PC-9 (cell line): ENCODE results near the gene R3HDM2.

Source experiments
- CTCF ChIP-seq: fragments of 200-600 bp; sonication (generic); conservative IDR thresholded peaks from 2 replicates; pipeline ENCODE4 v1.6.1; 2017; ENCODE audit warnings: mixed run types, antibody characterized with exemption, mild to moderate bottlenecking, moderate library complexity
- EZH2 ChIP-seq: fragments of 200-600 bp; sonication (generic); IDR thresholded peaks from 2 replicates; pipeline ENCODE4 v1.8.0; 2017; ENCODE audit warnings: antibody characterized with exemption, low read depth

DNA sequence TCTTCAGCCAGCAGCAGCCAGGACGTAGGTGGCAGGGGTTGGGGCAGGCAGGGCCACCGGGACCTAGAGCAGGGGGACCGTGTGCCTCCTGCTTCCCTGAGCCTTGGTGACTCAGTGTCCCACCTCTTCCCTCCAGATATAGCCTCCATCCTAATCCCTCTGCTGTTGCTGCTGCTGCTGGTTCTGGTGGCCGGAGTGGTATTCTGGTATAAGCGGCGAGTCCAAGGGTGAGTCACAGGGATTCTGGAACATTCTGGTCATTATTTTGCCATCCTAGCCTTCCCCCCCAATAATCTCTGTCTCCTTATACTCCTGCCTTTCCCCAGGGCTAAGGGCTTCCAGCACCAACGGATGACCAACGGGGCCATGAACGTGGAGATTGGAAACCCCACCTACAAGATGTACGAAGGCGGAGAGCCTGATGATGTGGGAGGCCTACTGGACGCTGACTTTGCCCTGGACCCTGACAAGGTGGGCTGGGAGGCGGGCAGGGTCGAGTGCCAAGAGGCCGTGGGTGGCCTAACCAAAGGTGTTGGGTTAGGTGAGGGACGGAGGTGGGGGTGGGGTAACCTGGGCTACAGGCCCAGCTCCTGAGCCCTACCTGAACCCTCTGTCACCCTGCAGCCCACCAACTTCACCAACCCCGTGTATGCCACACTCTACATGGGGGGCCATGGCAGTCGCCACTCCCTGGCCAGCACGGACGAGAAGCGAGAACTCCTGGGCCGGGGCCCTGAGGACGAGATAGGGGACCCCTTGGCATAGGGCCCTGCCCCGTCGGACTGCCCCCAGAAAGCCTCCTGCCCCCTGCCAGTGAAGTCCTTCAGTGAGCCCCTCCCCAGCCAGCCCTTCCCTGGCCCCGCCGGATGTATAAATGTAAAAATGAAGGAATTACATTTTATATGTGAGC, 218.8 kb downstream of the R3HDM2 start:
- TF ChIP-seq EZH2 (no peak), CTCF (no peak)
